HG03520 (cell line): Measurements from ENCODE around the gene PRM1.

Experiments used
- ATAC-seq: cut with Tn5 transposase; IDR thresholded peaks from one replicate; pipeline ENCODE4 v1.9.1; 2021; ENCODE audit warnings: mild to moderate bottlenecking, moderate library complexity; ENCODE audit not compliant: unreplicated experiment

Gene PRM1

DNA sequence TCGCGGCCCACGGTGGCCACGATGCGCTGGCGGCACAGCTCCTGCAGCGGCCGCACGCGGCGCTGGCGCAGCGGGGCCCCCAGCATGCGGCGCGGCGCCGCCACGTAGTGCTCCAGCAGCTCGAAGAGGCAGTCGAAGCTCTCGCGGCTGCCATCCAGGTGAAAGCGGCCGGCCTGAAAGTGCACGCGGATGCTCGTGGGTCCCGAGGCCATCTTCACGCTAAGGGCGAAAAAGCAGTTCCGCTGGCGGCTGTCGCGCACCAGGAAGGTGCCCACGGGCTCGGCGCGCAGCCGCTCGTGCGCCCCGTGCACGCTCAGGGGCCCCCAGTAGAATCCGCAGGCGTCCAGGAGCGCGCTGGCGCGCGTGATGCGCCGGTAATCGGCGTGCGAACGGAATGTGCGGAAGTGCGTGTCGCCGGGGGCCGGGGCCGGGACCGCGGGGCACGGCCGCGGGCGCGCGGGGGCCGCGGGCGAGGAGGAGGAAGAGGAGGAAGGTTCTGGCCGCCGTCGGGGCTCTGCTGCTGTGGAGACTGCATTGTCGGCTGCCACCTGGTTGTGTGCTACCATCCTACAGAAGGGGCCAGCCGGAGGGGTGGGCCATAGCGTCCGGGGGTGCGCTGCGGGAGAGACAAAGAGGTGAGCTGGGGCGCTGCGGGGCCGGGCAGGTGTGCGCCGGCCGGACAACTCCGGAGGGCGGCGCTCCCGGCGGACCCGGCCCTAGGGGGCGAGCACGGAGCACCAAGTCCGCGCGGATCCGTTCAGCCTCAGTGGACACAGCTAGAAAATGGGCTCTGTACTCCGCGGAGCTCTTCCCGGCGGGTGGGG is 26.0 kb downstream of the PRM1 start:
- ATAC-seq, result peak; percentile 0

DNA sequence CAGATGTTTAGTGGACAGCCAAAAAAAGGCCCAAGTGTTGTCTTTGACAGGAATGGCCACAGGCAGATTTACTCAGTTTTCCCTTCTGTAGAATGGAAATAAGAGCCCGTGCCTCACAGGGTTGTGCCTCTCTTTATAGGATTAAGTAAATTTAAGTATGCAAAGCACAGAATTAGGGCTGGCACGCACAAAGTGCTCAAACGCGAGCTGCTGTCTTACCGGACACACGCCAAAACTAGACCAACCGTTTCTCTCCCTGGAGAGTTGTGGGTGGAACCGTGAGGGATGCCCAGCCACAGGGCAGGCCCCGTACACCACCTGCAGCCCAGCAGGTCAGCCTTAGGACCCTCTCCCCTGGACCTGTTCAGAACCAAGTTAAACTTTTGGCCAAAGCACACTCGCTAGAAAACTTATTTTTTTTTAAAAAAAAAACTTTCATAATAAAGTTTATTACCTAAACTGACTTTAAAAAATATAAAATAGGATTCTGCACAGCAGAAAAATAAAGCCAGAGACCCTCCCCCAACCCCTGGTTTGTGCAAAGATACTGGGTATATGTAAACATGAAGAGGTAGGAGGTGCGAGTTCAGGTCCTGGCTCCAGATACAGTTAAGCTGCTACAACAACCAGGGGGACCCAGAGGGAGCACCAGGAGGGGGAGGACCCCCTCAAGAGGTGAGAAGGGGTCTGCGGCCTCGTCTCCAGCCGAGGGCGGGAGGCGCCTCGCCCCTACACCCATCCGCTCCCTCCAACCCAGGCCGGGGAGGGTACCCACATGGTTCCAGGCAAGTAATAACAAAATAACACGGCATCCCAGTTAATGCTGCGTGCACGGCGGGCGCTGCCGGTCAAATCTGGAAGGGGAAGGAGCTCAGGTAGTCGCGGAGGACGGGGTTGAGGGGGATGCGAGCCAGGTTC is 26.9 kb downstream of the PRM1 start:
- no peak for ATAC-seq

DNA sequence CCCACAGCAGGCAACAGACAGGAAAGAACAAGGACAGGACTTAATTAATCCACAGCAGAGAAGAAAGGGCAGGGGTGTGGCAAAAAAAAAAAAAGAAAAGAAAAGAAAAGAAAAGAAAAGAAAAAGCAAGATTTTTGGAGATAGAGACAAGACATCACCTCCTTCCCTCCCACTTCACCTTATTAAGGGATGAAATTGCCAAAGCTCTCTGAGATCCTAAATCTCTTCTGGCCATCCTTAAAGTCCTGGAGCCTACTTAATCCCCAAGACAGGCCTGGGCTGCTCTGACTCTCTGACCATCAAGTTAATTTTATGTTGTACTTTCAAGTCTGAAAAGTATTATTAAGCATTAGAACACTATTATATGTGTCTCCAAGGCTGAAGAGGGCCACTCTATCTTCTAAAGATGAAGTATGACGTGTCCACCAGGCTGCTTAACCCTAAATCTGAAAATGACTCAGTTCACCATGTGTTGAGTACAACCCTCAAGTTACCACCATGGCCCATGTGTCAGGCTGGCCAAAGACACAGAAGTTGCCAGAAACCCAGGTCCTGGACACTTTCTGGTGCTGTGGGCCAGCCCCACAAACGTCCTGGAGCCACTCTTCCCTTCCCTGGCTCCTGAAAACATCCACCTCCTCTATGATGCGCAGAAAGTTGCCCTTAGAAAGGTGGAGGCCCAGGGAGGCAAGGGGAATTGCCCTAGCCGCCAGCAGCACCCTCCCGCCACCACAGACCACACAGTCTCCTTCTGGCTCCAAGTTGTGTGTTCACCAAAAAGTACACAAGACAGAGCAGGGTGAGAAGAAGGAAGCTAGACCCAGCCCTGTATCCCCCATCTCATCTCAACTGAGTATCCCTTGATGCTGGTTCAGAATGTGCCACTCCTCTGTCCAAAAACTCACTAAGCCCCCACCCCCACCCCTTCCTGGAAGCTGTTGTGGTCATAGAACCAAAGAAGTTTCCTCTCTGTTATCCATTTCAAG is 27.8 kb downstream of the PRM1 start:
- no peak for ATAC-seq

DNA sequence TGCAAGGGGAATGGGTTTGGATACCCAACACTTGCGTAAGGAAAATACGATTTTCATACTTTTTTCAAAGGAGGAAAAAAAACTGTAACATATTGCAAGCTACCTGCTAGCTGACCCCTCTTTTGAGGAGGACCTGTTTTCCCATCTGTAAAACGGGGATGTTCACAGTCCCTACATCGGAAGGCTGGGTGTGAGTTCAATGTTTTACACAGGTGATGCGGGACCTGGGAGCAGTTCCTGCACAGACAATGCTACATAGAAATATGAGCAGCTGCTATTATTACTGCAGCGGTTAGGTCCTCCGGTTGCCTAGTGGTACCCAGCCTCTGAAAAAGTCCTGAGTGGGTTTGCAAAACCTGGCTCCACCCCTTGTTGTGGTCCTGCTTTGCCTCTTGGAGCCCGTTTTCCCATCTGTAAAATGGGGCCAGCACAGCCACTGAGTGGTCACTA is 28.6 kb downstream of the PRM1 start:
- ATAC-seq, result no peak

DNA sequence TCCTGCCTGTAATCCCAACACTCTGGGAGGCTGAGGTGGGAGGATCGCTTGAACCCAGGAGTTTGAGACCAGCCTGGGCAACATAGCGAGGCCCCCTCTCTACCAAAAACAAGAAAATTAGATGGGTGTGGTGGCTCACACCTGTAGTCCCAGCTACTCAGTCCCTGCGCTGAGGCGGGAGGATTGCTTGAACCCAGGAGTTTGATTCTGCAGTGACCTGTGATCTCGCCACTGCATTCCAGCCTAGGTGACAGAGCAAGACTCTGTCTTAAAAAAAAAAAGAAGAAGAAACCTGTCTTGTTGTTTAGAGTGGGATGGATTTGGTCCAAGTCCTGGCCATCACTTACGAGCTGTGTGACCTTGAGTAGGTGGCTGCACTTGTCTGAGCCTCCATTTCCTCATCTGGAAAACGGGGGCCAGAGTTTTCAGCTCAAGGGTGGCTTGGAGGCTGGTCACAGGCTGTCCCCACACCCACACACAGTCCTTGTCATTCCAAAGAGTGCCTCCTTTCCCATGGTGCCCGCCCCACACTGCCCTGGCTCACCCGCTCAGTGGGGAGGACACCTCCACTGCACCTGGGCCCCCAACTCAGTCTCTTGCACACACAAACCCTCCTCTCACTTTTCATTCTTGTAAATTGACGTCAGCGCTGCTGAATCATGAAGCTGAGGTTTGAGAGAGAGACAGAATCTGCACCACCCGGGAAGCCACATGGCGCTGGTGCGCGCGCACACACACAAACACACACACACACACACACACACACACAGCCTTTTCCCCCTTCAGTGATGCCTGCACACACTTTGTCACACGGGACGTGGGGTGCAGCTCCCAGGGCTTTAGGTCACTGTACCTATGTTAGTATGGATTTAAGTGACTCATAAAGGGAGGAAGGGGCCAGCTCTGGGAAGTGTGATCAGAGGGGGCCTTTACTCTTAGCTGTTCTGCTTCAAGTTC is 29.3 kb downstream of the PRM1 start:
- ATAC-seq, result no peak

DNA sequence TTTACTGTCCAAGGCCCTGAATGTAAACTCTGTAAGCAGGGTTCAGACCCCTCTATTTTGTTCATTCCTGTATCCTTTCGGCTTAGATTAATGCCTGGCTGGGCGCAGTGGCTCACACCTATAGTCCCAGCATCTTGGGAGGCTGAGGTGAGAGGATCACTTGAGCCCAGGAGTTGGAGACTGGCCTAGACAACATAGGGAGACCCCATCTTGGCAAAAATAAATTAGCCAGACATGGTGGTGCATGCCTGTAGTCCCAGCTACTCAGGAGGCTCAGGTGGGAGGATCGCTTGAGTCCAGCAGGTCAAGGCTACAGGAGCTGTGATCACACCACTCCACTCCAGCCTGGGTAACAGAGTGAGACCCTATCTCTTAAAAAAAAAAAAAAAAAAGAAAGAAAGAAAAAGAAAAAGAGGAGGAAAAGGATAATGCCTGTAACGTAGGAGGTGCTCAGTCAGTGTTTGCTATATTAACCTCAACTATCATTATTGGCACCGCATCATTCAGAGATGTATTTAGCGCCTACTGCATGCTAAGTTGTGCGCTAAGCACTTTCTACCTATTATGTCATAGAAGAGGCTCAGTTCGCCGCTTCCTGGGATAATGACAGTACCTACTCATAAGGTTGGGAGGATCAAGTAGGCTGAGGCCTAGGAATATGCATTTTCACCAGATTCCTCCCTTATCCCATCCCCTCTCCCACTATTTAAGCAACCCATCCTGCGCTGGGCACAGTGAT is 30.2 kb downstream of the PRM1 start:
- ATAC-seq, result no peak

DNA sequence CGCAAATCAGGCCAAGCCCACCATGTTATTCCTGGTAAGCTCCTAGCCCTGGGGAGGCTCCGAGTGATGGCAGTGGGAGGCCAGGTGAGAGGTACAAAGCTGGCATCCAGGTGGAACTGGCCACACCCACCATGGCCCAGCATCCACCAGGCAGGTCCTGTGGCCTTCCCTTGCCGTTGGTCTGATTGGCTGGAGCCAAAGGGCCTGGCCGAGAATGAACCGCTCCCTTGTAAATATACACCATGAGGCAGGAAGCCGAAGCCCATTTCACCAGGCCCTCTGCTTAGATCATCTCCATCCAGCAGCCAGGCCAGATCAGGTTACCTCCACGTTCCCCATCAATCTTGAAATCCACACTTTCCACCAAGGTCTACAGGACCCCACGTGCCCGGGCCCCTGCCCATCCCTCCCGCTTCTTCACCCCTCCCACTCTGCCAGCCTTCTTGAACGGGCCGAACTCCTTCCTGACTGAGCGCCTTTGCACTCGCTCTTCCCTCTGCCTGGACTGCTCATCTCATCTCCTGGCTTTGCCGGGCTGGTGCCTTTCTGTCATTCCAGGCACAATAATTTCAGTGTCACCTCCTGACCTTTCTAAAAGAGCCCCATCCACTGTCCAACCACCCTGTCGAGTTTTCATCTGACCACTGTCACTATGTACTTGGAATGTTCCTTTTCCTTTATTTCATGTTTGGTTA is 30.9 kb downstream of the PRM1 start:
- no peak for ATAC-seq

DNA sequence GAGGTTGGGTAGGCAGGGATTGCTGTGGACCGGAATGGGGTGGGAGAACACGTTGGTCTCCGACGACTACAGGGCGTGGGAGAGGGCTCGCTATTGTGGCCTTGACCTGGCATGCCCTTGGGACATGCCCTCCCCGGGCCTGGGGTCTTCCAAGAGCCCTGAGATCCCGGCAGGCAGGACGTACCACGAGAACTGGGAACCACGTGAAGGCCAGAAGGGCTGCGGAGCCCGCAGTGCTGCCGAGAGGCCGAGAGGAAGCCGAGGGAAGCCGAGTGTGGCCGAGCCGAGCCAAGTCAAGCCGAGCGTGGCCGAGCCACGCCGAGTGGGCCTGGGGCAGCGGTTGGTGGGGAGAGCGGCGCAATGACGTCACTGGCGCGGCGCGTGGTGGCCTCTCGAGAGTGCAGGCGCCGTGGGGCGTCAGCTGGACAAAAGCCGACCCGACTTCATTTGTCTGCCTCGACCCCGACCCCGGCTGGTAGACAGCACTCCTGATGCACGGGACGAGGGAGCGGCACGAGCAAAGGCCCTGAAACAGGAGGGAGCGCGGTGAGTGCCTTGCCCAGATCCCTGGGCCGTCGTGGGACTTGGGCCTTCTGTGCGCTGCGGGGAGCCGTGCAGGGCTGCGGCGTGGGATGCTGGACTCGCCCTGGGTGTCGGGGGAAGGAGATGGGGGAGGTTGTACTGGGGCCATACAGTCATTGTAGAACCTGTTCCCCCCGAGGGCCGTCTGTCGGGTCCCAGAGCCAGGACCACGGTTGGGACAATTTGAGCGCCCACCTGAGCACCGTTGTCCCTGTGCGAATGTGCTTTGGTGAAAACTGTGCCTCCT is 31.7 kb downstream of the PRM1 start:
- ATAC-seq, result no peak

DNA sequence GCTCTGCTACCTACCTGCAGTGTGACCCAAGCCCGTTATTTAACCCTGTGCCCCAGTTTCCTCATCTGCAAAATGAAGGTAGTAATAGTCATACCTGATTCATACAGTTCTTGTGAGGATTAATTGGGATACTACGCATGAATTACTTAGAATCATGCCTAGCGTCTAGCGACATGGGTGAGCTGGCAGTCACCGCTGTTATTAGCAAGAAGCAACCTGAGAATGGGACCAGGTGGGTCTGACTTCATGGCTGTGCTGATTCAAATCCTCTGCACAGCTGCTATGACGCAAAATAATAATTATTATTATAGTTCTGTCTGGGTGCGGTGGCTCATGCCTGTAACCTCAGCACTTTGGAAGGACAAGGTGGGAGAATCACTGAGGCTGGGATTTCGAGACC is 33.0 kb downstream of the PRM1 start:
- no peak for ATAC-seq

DNA sequence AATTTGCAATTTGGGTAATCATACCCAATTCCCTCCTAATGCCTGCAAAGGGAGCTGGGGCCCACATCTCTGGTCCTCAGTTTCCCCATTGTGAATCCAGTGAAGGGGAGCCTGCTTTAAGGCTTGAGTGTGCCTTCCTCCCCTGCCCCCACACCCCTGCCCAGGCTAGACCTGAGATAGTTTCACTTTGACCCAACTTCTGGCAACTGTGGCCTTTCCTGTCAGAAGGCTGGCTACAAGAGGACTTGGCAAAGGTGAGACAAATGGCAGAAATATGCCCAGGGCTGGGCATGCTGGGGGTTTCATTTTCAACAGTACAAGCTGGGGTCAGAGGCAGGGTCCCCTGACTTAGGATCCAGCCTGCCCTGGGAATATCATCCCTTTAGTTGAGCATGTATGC is 35.1 kb downstream of the PRM1 start:
- ATAC-seq, result no peak

DNA sequence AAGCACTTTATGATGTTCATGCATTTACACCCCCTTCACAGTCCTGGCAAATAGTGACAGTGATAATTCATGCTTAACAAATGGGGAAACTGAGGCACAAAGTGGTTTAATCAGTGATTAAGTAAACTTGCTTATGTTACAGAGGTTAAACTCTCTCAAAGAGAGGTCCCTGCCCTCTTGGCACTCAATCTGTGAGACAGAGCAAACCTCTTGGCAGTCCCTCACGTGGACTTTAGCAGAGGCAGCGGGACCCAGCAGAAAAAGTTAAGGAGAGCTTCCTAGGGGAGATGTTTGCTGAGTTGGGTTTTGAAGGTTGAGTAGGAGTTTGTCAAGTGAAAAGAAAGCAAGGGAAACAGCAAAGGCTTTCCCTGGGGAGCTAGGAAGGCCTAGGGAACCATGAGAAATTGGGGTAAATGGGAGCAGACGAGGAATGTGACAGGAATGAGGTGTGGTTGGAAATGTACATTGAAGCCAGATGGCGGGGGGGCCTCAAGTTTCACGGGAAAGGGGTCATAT is 35.9 kb downstream of the PRM1 start:
- ATAC-seq, result no peak

DNA sequence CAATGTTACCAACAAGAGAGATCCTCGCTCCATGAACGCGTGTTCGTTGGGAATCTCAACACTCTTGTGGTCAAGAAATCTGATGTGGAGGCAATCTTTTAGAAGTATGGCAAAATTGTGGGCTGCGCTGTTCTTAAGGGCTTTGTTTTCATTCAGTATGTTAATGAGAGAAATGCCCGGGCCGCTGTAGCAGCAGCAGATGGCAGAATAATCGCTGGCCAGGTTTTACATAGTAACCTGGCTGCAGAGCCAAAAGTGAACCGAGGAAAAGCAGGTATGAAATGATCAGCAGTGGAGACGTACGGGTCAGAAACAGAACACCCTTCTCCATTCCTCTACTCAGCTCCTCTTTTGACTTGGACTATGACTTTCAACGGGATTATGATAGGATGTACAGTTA is 38.5 kb downstream of the PRM1 start:
- ATAC-seq, result no peak

DNA sequence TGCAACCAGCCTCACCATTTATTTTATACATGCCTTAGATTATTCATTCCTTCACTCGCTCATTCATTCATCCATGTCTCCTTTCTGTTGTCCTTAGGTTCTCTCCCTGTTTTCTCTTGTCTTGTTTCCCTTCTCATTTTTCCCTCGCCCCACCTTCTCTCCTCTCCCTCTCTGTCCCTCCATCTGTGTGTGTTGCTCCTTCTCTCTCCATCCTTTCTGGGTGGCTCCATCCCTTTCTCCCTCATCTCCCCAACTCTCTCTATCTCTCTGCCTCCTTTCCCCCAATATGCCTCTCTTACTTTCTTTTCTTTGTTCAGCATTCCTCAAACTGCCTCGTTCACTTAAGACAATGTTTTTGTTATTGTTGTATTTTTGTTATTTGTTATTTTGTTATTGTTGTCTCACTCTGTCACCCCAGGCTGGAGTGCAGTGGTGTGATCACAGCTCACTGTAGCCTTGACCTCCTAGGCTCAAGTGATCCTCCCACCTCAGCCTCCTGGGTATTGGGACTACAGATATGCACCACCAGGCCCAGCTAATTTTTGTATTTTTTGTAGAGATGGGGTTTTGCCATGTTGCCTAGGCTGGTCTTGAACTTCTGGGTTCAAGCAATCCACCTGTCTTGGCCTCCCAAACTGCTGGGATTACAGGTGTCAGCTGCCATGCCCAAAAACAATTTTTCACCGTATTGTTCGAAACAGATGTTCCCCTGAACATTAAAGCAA is 39.5 kb downstream of the PRM1 start:
- no peak for ATAC-seq

DNA sequence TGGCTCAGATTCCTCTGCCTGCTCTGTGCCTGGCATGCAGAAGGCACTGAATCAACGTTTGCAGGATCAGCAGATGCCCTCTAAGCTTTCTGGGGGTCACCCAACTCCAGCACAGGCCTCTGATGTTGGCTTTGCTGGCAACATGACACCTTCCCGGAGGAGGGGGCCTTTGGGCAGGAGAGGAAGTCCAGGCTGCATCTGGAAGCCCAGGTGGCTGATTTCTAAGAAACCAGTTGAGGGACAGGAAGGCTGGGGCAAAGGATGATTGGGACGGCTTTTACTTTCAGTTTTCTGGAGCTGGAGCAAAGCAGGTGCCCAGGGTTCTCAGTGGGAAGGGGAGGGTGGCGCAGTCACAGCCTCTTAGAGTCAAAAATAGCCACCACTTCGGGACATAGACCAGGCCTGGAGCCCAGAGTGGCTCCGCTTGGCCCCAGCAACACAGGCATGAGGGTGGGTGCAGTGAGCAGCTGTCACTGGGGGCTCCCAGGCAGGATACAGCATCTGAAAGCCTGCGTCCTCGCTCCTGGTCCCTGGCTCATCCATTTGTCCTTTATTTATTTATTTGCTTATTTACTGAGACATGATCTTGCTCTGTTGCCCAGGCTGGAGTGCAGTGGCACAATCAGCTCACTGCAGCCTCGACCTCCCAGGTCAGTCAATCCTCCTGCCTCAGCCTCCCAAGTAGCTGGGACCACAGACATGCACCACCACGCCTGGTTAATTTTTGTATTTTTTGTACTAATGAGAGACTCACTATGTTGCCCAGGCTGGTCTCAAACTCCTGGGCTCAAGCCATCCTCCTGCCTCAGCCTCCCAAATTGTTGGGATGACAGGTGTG is 40.3 kb downstream of the PRM1 start:
- ATAC-seq, result no peak
